Esophagus squamous epithelium (tissue), 4 donors: ENCODE data around the gene ARHGEF33.

Source experiments
- CTCF ChIP-seq, 6 experiments: fragments of 450-650 bp in 4 of 6; fragments of 200-600 bp in 2 of 6; sonication (generic) in 2 of 6; IDR thresholded peaks; one replicate each; pipeline ENCODE4 v1.5.1; 2016 to 2019; ENCODE audit warnings: antibody characterized with exemption in 6 of 6, mild to moderate bottlenecking in 4 of 6, moderate library complexity in 4 of 6
- POLR2A ChIP-seq, 4 donors: fragments of 450-650 bp; IDR thresholded peaks; one replicate each; pipeline ENCODE4 v1.6.1; 2017; ENCODE audit warnings: antibody characterized with exemption in 4 of 4, mild to moderate bottlenecking in 4 of 4, moderate library complexity in 3 of 4

GRCh38 chr2:38887347-38887746, 2.3 kb upstream of the ARHGEF33 start:
- TF ChIP-seq CTCF (IDR thresholded peaks at IDR 0.05) (no peak), POLR2A (IDR thresholded peaks at IDR 0.05) (no peak)
